HG03558 (cell line): ENCODE measurements around the gene ARHGEF19.

Experiments
- ATAC-seq: cut with Tn5 transposase; IDR thresholded peaks from one replicate; pipeline ENCODE4 v1.9.1; 2021; ENCODE audit warnings: moderate number of reproducible peaks; ENCODE audit not compliant: unreplicated experiment; ENCODE audit errors: extremely low read depth

ARHGEF19 gene

GRCh38 chr1:16155537-16156410 is 56.7 kb downstream of the ARHGEF19 start, which contains the start of gene EPHA2:
Gene EPHA2, minus strand, starts transcription at chr1:16156069. Its CDS starts 137 bp downstream, at chr1:16155932.
- no peak for ATAC-seq

- ATAC-seq, result no peak
These were observed 58.3 kb downstream of the ARHGEF19 start for GRCh38 chr1:16153999-16154673.

GRCh38 chr1:16153096-16153998 is 59.1 kb downstream of the ARHGEF19 start:
- ATAC-seq, result no peak

GRCh38 chr1:16152481-16153087 is 59.9 kb downstream of the ARHGEF19 start:
- no peak for ATAC-seq

DNA sequence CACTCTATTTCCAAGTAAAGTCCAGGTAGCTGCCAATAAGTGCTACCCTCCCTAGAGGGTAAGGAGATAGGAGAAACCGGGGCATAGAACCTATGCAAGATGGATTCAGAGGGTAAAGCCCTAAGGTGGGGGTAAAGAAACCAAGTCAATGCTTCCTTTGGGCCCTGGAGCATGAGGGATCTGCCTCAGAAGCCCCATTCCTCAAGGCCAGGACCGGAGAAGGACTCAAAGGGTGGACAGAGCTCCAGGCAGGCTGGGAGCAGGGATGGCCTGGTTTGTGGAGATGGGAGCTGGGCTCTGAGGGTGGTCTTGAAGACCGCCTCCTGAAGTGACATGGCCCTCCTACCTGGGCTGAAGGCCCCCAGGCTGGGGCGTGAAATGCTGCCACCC is 60.5 kb downstream of the ARHGEF19 start:
- no peak for ATAC-seq

- ATAC-seq, result no peak
These were observed 61.1 kb downstream of the ARHGEF19 start for GRCh38 chr1:16151196-16151994.

- ATAC-seq, result no peak
These were observed 61.9 kb downstream of the ARHGEF19 start for GRCh38 chr1:16150508-16150907.

DNA sequence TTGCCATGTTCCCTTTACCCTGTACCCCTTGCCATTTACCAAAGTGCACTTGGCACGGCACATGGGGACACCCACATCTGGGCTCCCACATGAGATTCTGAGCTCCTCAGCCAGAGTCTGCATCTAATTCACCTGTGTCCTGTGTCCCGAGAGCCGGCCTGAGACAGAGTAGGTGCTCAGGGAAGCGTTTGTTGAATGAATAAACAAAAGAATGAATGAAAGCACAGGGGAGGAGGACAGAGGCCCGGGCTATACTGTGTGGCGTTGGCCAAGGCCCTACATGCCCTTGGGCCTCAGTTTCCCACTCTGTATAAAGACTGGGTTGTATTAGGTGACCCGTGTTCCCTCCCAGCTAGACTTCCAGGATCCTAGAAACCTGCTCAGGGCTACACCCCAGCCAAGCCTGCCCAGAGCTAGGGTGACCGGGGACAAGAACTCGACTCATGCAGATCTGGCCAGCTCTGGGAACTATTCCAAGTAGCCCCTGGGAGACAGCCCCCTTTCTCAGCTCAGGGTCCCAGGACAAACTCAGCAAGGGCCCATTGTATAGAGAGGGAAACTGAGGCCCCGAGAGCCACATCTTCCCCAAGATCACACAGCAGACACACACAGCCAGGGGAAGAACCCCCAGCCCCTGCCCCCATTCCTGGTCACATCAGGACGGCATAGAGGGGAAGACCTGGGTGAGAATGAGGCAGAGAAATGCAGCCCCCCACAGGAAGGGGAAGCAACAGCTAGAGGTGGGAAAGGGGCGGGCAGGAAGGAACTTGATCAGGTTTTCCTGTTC is 62.6 kb downstream of the ARHGEF19 start:
- no peak for ATAC-seq

- ATAC-seq, result no peak
These were observed 63.3 kb downstream of the ARHGEF19 start for GRCh38 chr1:16149146-16149545.

- no peak for ATAC-seq
These were observed 63.9 kb downstream of the ARHGEF19 start for GRCh38 chr1:16148329-16149092.
